IMR-90 (cell line): Measurements from ENCODE around the gene SLC15A2. TPM values are rescaled to one million over a fixed set of nuclear protein-coding genes. Genes with fewer than 3 reads are reported as not detected.

ENCODE experiments used
- ATAC-seq: fragments of 200-7000 bp; cut with Tn5 transposase; 2 replicates; pipeline ENCODE4 v1.9.1; 2020; ENCODE audit warnings: low read depth, mild to moderate bottlenecking, moderate library complexity
- BruUV-seq: library from RNA; stranded (reverse); fragments of 400-500 nt; replicated peaks from 2 replicates; lab custom pipeline; 2021; lab: Mats Ljungman, UMichigan
- CTCF ChIA-PET: fragments of 300-600 bp; formaldehyde crosslinking; extraction: SDS; loops from one replicate; lab custom pipeline; 2021; ENCODE audit warnings: antibody characterized with exemption; lab: Yijun Ruan, JAX
- POLR2A ChIA-PET: fragments of 300-600 bp; sonication (Branson Sonifier 250); formaldehyde crosslinking; loops from one replicate; lab custom pipeline; 2022; ENCODE audit warnings: antibody characterized with exemption; ENCODE audit not compliant: unreplicated experiment; lab: Charles Lee
- DNase-seq: peaks from one replicate; pipeline ENCODE4 v3.0.0; 2013
- H2AFZ ChIP-seq: replicated peaks from 2 replicates; pipeline ENCODE3; 2013; ENCODE audit warnings: low read length, mild to moderate bottlenecking; ENCODE audit not compliant: poor library complexity
- H2AK5ac ChIP-seq: 2 replicates; pipeline ENCODE4 v1.6.1; 2013; ENCODE audit warnings: low read depth, low read length, inconsistent platforms
- H2AK9ac ChIP-seq: replicated peaks from 2 replicates; pipeline ENCODE3; 2013; ENCODE audit warnings: mild to moderate bottlenecking, low read depth, low read length, moderate library complexity; ENCODE audit not compliant: poor library complexity
- H2BK120ac ChIP-seq: 2 replicates; pipeline ENCODE4 v1.6.1; 2013; ENCODE audit warnings: low read depth, low read length, inconsistent platforms
- H2BK15ac ChIP-seq: 3 replicates; pipeline ENCODE4 v1.6.1; 2013; ENCODE audit warnings: low read depth, low read length, inconsistent platforms
- H2BK20ac ChIP-seq: 2 replicates; pipeline ENCODE4 v1.6.1; 2013; ENCODE audit warnings: low read depth, mild to moderate bottlenecking, inconsistent platforms, low read length, moderate library complexity
- H2BK5ac ChIP-seq: 2 replicates; pipeline ENCODE4 v1.6.1; 2013; ENCODE audit warnings: mild to moderate bottlenecking, low read depth, low read length, inconsistent platforms; ENCODE audit not compliant: poor library complexity, severe bottlenecking
- H3K14ac ChIP-seq: replicated peaks from 2 replicates; pipeline ENCODE4 v1.6.1; 2013; ENCODE audit warnings: low read depth, low read length, inconsistent platforms
- H3K18ac ChIP-seq: 2 replicates; pipeline ENCODE4 v1.6.1; 2013; ENCODE audit warnings: low read depth, low read length, control low read depth
- H3K23ac ChIP-seq: 2 replicates; pipeline ENCODE4 v1.6.1; 2013; ENCODE audit warnings: low read depth, low read length, inconsistent platforms
- H3K27ac ChIP-seq: 2 replicates; pipeline ENCODE4 v1.5.1; 2013; ENCODE audit warnings: mild to moderate bottlenecking, control low read depth, low read length; ENCODE audit not compliant: insufficient read depth
- H3K27me3 ChIP-seq: 2 replicates; pipeline ENCODE4 v1.6.1; 2013; ENCODE audit warnings: low read length; ENCODE audit not compliant: control insufficient read depth, insufficient read depth
- H3K36me3 ChIP-seq: 2 replicates; pipeline ENCODE4 v1.6.1; 2013; ENCODE audit warnings: low read length, mixed read lengths; ENCODE audit not compliant: control insufficient read depth, insufficient read depth
- H3K4ac ChIP-seq: 2 replicates; pipeline ENCODE4 v1.6.1; 2013; ENCODE audit warnings: low read depth, low read length, inconsistent platforms
- H3K4me1 ChIP-seq: 2 replicates; pipeline ENCODE4 v1.6.1; 2013; ENCODE audit warnings: low read length, mixed read lengths; ENCODE audit not compliant: control insufficient read depth, insufficient read depth
- H3K4me2 ChIP-seq: 2 replicates; pipeline ENCODE4 v1.6.1; 2013; ENCODE audit warnings: low read depth, mild to moderate bottlenecking, control low read depth, low read length, moderate library complexity
- H3K4me3 ChIP-seq: 2 replicates; pipeline ENCODE4 v1.5.1; 2013; ENCODE audit warnings: low read depth, mild to moderate bottlenecking, control low read depth, low read length, moderate library complexity; ENCODE audit not compliant: insufficient read depth
- H3K56ac ChIP-seq: 2 replicates; pipeline ENCODE4 v1.6.1; 2013; ENCODE audit warnings: low read length, inconsistent platforms; ENCODE audit not compliant: insufficient read depth; ENCODE audit errors: extremely low read depth
- H3K79me1 ChIP-seq, 2 experiments: 2 replicates each; pipeline ENCODE4 v1.6.1; 2013; ENCODE audit warnings: low read length in 2 of 2, inconsistent platforms in 1 of 2, low read depth in 1 of 2
- H3K9ac ChIP-seq: 2 replicates; pipeline ENCODE4 v1.6.1; 2013; ENCODE audit warnings: low read depth, low read length, control low read depth
- H3K9me1 ChIP-seq: 2 replicates; pipeline ENCODE4 v1.6.1; 2013; ENCODE audit warnings: low read length, inconsistent platforms; ENCODE audit not compliant: insufficient read depth
- H3K9me3 ChIP-seq: 2 replicates; pipeline ENCODE4 v1.6.1; 2013; ENCODE audit warnings: low read length; ENCODE audit not compliant: control insufficient read depth, insufficient read depth
- H4K20me1 ChIP-seq: 2 replicates; pipeline ENCODE4 v1.6.1; 2013; ENCODE audit warnings: low read length, inconsistent platforms; ENCODE audit not compliant: insufficient read depth
- H4K5ac ChIP-seq: 2 replicates; pipeline ENCODE4 v1.6.1; 2013; ENCODE audit warnings: mild to moderate bottlenecking, low read depth, low read length, control low read depth
- H4K8ac ChIP-seq, 2 experiments: 2 replicates each; pipeline ENCODE4 v1.6.1; 2013; ENCODE audit warnings: low read depth in 2 of 2, low read length in 2 of 2, control low read depth in 1 of 2, inconsistent platforms in 1 of 2
- H4K91ac ChIP-seq: 2 replicates; pipeline ENCODE4 v1.6.1; 2013; ENCODE audit warnings: low read depth, low read length, inconsistent platforms; ENCODE audit not compliant: insufficient read depth
- BHLHE40 ChIP-seq: fragments of 150-350 bp; IDR thresholded peaks from 2 replicates; pipeline ENCODE4 v1.6.1; 2016; ENCODE audit warnings: mild to moderate bottlenecking, low read depth, low read length
- CEBPB ChIP-seq: IDR thresholded peaks from 2 replicates; pipeline ENCODE4 v1.6.1; 2012; ENCODE audit warnings: low read depth, low read length, improper control_type of control experiment
- CHD1 ChIP-seq: IDR thresholded peaks from 2 replicates; pipeline ENCODE4 v1.6.1; 2012; ENCODE audit warnings: low read depth, low read length, improper control_type of control experiment
- MAFK ChIP-seq: IDR thresholded peaks from 2 replicates; pipeline ENCODE4 v1.6.1; 2012; ENCODE audit warnings: low read depth, low read length, improper control_type of control experiment
- MAZ ChIP-seq: IDR thresholded peaks from 2 replicates; pipeline ENCODE4 v1.6.1; 2012; ENCODE audit warnings: low read depth, mild to moderate bottlenecking, low read length, improper control_type of control experiment, moderate library complexity, borderline replicate concordance
- MXI1 ChIP-seq: IDR thresholded peaks from 2 replicates; pipeline ENCODE4 v1.6.1; 2012; ENCODE audit warnings: low read depth, mild to moderate bottlenecking, low read length, moderate library complexity, borderline replicate concordance
- NFE2L2 ChIP-seq: fragments of 150-350 bp; IDR thresholded peaks from 2 replicates; pipeline ENCODE4 v1.6.1; 2016; ENCODE audit warnings: low read depth, mild to moderate bottlenecking, low read length
- POLR2A ChIP-seq: IDR thresholded peaks from 2 replicates; pipeline ENCODE4 v1.6.1; 2012; ENCODE audit warnings: mild to moderate bottlenecking, low read depth, low read length
- RAD21 ChIP-seq: IDR thresholded peaks from 2 replicates; pipeline ENCODE4 v1.6.1; 2012; ENCODE audit warnings: low read length, improper control_type of control experiment
- RCOR1 ChIP-seq: IDR thresholded peaks from 2 replicates; pipeline ENCODE4 v1.6.1; 2012; ENCODE audit warnings: mild to moderate bottlenecking, low read length, improper control_type of control experiment; ENCODE audit not compliant: insufficient replicate concordance
- RFX5 ChIP-seq: IDR thresholded peaks from 2 replicates; pipeline ENCODE4 v1.8.0; 2012; ENCODE audit warnings: low read depth, mild to moderate bottlenecking, low read length, moderate library complexity
- SMC3 ChIP-seq: fragments of 150-350 bp; IDR thresholded peaks from 2 replicates; pipeline ENCODE4 v1.6.1; 2016; ENCODE audit warnings: low read depth, mild to moderate bottlenecking, antibody characterized with exemption, low read length, moderate library complexity
- WGBS, 2 experiments: methylation state at CpG; one replicate each; pipeline versions ENCODE4 v1.1.5 to v1.1.7; 2013; ENCODE audit warnings: missing lambda C conversion rate in 2 of 2; ENCODE audit not compliant: insufficient read length in 1 of 2; ENCODE audit errors: extremely low coverage in 2 of 2; 5-methylcytosine and 5-hydroxymethylcytosine counted together
- dilution Hi-C: fragments of 300-500 bp; cut with HindIII; formaldehyde crosslinking; loops from one replicate; pipeline ENCODE4 v1.14.3; 2018; ENCODE audit warnings: low sequenced_read_pairs; ENCODE audit not compliant: unreplicated experiment
- in situ Hi-C: fragments of 300-500 bp; cut with MboI; formaldehyde crosslinking; loops from 3 replicates; pipeline ENCODE4 v1.14.3; 2019; ENCODE audit warnings: low sequenced_read_pairs, inconsistent platforms, mixed read lengths
- intact Hi-C: fragments of 100-400 bp; cut with micrococcal nuclease; formaldehyde crosslinking; loops from 2 replicates; pipeline ENCODE4 v1.10.0; 2022
- polyA plus RNA-seq, 3 experiments: library from polyadenylated mRNA; depleted of rRNA; stranded (reverse); fragments of >200 nt; gene quantifications; 2 replicates each; pipeline ENCODE4 v1.2.3, GENCODE V29; 2012; ENCODE audit warnings: low replicate concordance in 1 of 3
- total RNA-seq: library from RNA; depleted of rRNA; stranded (reverse); fragments of >200 nt; gene quantifications from 2 replicates; pipeline ENCODE4 v1.2.3, GENCODE V29; 2012
- TF ChIP-seq, protein P1 (sequence below): conservative IDR thresholded peaks from 2 replicates; pipeline ENCODE4 v1.5.1; 2012; ENCODE audit warnings: mild to moderate bottlenecking, low read depth, low read length, improper control_type of control experiment
- TF ChIP-seq, protein P2 (sequence below): fragments of 150-350 bp; IDR thresholded peaks from 2 replicates; pipeline ENCODE4 v1.6.1; 2017; ENCODE audit warnings: mild to moderate bottlenecking, antibody characterized with exemption, low read length, low read depth

SLC15A2 gene
- total and polyA plus RNA-seq, 2 of the 4 experiments (the other 2 are of a cell fraction) = 0.18 to 0.31 TPM

DNA sequence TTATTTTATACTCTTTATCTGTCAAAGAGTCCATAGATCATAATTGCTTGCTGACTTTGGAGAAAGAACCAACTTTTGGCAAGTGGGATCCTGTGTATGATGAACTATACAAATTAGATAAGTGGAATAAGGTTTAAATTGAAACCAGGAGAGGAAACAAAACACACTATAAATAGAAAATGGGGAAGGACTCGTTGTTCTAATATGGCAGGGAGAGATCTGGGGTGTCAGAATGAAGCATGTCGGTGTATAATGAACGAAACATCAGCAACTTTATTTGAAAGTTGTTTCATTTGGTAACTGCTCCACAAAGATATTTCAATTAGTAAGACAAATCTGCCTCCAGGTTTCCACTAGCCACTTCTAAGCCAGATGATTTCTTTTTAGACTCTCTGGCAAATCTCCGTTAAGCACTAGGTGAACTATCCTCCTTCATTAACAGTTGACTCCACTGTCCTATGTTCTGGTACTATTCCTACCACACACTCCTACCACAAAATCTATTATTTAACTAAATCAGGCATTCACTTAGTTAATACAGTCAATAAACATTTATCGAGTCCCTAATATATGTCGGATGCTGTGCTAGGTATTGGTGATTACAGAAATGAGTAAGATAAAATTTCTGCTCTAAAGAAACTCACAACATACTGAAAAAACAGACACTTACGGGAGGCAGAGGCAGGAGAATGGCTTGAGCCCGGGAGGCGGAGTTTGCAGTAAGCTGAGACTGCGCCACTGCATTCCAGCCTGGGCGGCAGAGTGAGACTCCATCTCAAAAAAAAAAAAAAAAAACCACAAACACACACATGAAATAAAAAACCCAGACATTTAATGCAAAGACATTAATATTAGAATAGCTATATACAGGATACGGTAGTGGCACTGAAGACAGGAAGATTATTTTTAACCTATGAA lies 20.1 kb downstream of the SLC15A2 start:
- Histone ChIP-seq H2AK5ac (no peak overlapping the region), H3K9me3 (no peaks in the 10 kb centered on the region), H4K5ac (no peak overlapping the region), H3K14ac (no peak overlapping the region), H3K4me2 (no peak overlapping the region), H4K91ac (no peak overlapping the region), H4K8ac (no peak overlapping the region), H3K9me1 (no peaks in the 10 kb centered on the region), H3K4me1 (no peaks in the 10 kb centered on the region), H3K79me1 (no peaks in the 10 kb centered on the region), H2BK15ac (no peak overlapping the region), H3K27ac (no peak overlapping the region), H3K4me3 (no peak overlapping the region), H3K36me3 (no peaks in the 10 kb centered on the region), H3K4ac (no peak overlapping the region), H3K9ac (no peak overlapping the region), H3K23ac (no peak overlapping the region), H3K27me3 (no peaks in the 10 kb centered on the region), H2BK20ac (no peak overlapping the region), H2AFZ (no peak overlapping the region), H2AK9ac (no peak overlapping the region), H3K56ac (no peak overlapping the region), H2BK120ac (no peak overlapping the region), H3K18ac (no peak overlapping the region), H4K20me1 (no peaks in the 10 kb centered on the region), H2BK5ac (no peak overlapping the region)
- dilution Hi-C loops = no loop called here
- ATAC-seq (no peak), DNase-seq (no peak)
- in situ Hi-C loops = no loop called here
- POLR2A ChIA-PET = no interaction called here
- CTCF ChIA-PET = no interaction called here
- intact Hi-C loops = no loop called here
- WGBS, 2 experiments = no CpG with 5 or more reads among the region's 12 CpGs
- TF ChIP-seq, protein P1, sequence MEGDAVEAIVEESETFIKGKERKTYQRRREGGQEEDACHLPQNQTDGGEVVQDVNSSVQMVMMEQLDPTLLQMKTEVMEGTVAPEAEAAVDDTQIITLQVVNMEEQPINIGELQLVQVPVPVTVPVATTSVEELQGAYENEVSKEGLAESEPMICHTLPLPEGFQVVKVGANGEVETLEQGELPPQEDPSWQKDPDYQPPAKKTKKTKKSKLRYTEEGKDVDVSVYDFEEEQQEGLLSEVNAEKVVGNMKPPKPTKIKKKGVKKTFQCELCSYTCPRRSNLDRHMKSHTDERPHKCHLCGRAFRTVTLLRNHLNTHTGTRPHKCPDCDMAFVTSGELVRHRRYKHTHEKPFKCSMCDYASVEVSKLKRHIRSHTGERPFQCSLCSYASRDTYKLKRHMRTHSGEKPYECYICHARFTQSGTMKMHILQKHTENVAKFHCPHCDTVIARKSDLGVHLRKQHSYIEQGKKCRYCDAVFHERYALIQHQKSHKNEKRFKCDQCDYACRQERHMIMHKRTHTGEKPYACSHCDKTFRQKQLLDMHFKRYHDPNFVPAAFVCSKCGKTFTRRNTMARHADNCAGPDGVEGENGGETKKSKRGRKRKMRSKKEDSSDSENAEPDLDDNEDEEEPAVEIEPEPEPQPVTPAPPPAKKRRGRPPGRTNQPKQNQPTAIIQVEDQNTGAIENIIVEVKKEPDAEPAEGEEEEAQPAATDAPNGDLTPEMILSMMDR = no peak
- TF ChIP-seq NFE2L2 = no peak
- TF ChIP-seq RCOR1 = no peak
- TF ChIP-seq RAD21 = no peak
- TF ChIP-seq RFX5 = no peak
- TF ChIP-seq, protein P2, sequence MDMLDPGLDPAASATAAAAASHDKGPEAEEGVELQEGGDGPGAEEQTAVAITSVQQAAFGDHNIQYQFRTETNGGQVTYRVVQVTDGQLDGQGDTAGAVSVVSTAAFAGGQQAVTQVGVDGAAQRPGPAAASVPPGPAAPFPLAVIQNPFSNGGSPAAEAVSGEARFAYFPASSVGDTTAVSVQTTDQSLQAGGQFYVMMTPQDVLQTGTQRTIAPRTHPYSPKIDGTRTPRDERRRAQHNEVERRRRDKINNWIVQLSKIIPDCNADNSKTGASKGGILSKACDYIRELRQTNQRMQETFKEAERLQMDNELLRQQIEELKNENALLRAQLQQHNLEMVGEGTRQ = no peak
- no peak for TF ChIP-seq MXI1
- TF ChIP-seq CEBPB = no peak
- no peak for TF ChIP-seq POLR2A
- TF ChIP-seq MAFK = no peak
- TF ChIP-seq SMC3 = no peak
- no peak for TF ChIP-seq BHLHE40
- no peak for TF ChIP-seq CHD1
- no peak for TF ChIP-seq MAZ
- BruUV-seq = no TSS peak
